ENCODE data around the gene ABCA2.

Gene ABCA2

GRCh38 chr9:136963341-136963740 is 64.7 kb downstream of the ABCA2 start:
- no peak for DNase-seq

GRCh38 chr9:136962701-136963248 is 65.3 kb downstream of the ABCA2 start:
- no peak for DNase-seq

GRCh38 chr9:136962163-136962562 is 65.9 kb downstream of the ABCA2 start:
- DNase-seq = no peak

DNA sequence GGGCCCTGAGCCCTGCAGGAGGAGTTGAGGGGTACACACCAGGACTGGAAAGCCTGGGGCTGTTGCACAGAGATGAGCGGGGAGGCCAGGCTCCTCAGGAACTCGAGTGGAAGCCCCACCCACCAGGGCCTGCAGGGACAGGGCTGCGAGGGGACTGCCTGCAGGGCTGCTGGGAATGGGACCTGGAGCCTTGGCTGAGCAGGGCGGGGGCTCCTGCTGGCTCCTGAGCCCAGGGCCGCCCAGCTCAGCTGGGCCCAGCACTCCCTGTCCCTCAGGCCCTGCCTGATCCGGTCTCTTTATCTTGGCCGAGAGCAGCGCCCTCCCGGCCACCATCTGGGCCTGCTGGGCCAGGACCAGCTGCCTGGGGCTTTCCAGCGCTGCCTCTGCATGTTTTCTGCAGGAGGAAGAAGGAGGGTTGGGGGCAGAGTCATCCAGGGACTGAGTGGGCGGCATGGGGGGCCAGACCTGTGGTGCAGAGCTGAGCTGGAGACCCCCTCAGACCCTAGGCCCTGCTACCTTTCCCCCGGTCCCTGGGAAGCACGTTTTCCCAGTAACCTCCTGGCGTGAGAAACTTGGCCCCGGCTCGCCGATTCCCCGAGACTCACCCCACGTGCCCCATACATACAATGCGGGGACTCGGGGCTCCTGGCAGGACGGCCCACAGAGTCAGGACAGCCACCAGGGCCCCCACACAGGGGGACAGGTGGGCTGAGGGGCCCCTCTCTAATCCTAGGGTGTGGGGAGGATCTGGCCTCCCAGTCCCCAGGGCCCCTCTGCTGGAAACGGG is 66.6 kb downstream of the ABCA2 start:
- no peak for DNase-seq

- DNase-seq = no peak
Observed at GRCh38 chr9:136960938-136961275, 67.1 kb downstream of the ABCA2 start.

DNA sequence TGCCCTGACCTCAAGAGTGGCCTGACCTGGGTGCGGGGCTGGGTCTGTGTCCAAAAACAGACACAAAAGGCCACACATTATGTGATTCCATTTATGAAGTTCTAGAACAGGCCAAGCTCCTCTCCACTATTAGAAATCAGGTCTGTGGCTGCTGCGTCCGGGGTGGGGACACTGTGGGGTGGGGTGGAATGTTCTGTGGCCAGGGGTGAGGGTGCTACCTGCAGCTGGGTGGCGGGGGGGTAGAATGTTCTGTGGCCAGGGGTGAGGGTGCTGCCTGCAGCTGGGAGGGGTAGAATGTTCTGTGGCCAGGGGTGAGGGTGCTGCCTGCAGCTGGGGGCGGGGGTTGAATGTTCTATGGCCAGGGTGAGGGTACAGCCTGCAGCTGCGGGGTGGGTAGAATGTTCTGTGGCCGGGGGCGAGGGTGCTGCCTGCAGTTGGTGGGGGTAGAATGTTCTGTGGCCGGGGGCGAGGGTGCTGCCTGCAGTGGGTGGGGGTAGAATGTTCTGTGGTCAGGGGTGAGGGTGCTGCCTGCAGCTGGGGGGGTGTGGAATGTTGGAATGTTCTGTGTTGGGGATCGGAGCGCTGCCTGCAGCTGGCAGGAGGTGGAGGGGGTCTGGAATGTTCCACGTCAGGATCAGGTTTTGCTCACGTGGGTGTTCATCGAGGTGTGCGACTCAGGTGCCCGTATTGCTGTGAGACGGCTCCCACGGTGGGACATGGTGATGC is 67.7 kb downstream of the ABCA2 start:
- no peak for DNase-seq

DNA sequence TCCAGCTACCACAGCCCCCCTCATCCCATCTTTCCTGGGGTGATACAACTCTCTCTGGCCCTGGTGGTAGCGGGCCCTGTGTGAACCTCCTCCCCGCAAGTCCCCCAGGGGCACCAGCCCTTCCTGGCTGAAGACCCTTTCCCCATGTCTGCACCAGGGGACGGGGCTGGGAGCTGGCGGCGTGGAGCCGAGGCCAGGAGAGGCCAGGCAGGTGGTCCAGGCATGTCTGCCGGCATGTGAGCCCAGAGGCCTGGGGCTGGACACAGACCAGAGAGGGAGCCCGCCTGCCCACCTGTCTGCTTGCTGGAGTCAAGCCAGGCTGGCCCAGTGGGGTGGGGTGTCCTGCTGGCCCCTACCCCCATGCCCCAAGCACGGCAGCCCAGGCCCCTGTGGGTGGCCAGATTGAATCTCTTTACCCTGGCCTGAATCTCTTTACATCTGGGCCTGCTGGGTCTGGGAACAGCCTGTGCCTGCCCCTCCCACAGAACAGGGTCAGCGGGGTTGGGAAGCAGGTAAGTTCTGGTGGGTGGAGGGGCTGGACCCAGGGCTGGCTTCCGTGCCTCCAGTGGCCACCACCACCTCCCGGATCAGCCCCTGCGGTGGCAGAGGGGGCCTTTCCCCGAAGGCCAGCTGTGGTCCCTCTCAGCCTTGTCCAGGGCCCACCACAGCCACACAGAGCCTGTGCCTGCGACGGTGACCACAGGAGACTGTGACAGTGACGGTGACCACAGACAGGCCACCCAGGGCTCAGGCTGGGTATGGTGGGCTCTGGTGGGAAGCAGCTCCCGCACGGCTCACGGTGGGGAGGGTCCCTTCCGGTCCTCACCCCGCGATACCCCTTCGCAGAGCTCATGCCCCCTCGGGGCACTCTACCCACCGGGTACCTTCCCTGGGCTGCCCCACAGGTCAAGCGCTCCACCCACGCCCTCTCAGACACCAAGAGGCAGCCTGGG is 68.9 kb downstream of the ABCA2 start:
- no peak for DNase-seq

DNA sequence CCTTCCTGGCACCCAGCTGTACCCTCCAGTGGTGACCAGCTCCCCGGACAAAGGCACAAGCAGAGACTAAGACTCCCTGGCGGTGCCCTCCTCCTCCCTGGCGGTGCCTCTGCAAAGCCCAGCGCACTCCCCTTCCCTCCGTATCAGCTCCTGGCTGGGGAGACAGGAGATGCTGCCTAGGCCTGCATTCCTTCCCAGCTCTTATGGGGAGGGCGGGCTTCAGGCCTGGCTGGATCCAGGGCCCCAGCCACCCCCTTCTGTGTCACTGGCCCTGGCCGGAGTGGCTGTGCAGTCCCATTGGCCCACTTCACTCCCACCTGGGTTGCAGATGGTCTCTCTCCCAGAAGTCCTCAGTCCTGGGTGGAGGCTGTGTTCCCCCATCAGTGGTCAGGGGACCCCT is 69.6 kb downstream of the ABCA2 start:
- DNase-seq = no peak

GRCh38 chr9:136957901-136958300 is 70.1 kb downstream of the ABCA2 start:
- DNase-seq = no peak

DNA sequence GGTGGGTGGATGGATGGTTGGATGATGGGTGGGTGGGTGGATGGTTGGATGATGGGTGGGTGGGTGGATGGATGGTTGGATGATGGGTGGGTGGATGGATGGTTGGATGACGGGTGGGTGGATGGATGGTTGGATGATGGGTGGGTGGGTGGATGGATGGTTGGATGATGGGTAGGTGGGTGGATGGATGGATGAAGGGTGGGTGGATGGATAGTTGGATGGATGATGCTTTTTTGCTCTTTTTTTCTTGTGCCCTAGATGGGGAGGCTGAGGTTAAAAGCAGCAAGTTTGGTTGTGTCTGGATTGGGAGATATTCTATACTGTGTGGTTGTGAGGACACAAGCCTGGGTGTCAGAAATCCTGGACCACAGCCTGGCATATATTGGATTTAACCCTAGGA is 70.6 kb downstream of the ABCA2 start:
- DNase-seq = no peak

Data from stimulated activated CD4-positive, alpha-beta T cell treated with anti-CD3 and anti-CD28 coated beads, Interleukin-4, amount 100 ng/mL, for 1 hour (primary cell).